NCI-H187 treated with DMSO at 0.1 percent for 48 hours (cell line): Measurements from ENCODE around the gene SSBP3.
"Not testable (repeated sequence)": the region's sequence is repeated elsewhere in the genome, so short reads cannot be mapped to it uniquely, and the experiment has no call there.

Experiments used
- DNase-seq: peaks from one replicate; lab custom pipeline; 2025; lab: John Stamatoyannopoulos, UW

SSBP3 gene

DNA sequence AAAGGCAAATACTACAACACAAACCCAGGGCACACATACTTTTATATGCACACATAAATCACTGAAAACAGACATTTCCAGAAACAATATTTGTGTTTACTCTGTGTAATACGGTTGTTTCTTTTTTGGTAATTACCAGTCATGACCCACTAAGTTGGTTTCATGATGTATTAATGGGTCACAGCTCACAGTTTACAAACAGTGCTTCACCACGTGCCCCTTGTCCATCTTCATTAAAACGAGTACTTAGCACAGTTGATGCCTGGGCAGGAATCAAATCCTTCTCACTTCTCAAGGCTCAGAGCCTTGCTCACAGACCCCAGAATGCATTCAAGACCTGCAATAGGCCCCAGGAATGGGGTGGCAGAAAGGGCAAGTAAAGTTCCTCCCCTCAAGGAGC lies 13.8 kb downstream of the SSBP3 start:
- DNase-seq = no peak

DNA sequence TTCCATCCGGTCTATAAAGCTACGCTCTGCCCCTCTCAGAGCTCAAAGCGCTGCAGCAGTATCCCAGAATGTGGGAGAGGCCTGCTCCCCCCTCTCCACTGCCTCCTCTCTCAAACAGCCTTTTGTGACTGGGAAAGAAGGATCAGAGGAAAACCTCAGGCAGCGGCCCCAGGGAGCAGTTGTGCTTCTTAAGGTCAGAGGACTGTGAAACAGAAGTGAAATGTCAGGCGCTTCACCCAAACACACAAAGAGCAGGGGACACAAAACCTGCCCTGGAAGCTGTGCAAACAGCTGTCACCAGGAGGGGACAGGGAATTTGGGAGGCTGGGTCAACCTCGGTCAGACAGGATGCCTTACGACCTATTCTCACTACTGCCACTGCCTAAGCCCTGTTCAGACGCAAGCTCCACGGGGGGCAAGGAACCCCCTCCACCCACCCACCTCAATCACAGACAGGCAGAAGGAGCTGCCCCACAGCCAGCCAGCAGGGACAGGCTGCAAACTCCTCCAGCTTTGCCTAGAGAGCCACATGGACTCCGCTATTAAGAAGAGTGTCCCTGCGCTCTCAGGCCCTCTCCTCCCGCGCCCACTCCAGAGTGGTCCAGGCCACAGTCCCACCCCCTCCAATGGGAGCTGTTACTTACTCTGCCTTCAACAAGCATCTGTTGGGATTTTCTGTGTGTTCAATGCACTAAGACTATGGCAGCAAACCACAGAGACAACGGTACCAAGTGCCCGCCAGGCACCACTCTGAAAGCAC lies 14.6 kb downstream of the SSBP3 start:
- no peak for DNase-seq

- no peak for DNase-seq
Measured at GRCh38 chr1:54390655-54391054, 15.5 kb downstream of the SSBP3 start.

GRCh38 chr1:54389608-54390007 lies 16.6 kb downstream of the SSBP3 start:
- not testable (repeated sequence) for DNase-seq

DNA sequence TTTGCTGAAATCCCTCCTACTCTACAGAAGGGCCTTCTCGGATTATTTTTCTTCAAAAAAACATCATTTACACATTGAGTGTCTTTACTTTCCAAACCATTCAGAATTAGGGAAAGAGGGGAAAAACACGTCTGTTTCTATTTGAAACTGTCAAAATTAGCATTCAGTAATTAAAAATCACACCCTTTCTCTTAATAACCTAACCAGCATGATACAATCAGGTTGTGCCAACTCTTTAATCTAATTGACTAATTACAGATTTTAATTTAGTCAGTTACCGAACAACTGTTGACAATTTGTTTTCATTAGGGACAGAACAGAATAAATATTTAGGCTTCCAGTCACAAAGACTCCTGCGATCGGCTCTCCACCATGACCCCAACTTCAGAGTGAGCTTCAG lies 18.8 kb downstream of the SSBP3 start:
- no peak for DNase-seq

- DNase-seq = no peak
Measured at GRCh38 chr1:54385727-54386022, 20.5 kb downstream of the SSBP3 start.

GRCh38 chr1:54384918-54385726 lies 21.1 kb downstream of the SSBP3 start:
- DNase-seq = no peak

DNA sequence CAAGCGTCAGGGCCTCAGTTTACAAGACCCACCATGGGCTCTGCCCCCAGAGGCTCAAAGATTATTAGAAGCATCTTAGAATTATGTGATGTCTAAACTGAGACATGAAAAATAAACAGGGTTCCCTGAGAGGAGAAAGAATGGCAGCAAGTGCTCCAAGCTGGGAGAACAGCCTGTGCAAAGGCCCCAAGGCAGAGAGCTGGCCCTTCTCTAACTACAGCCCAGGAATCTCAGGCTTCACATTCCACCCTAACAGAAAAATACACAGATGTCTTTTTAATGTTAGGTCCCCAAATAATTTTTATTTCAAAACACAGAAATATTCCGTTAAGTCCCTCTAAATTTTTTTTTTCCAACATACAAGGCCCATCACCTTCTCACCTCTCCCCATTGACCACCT lies 21.7 kb downstream of the SSBP3 start:
- DNase-seq = no peak

DNA sequence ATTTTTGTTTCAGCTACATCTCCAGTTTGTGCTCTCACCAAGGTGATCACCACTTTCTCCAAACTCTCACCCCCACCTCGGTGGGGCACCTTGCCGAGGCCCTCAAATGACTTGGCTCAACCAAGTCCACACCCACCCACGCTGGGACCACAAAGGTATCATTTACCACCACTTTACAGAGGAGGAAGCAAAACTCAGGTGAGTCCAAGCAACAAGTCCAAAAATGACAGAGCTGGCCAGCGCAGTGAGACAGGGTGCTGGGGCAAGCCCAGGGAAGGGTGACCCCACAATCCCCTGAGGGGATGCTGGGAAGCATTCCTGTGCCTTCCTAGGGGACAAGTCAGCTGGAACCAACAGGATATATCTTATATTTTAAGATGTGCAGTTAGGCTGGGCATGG lies 24.7 kb downstream of the SSBP3 start:
- DNase-seq = no peak

- no peak for DNase-seq
Measured at GRCh38 chr1:54380290-54380882, 25.8 kb downstream of the SSBP3 start.

GRCh38 chr1:54379555-54380289 lies 26.5 kb downstream of the SSBP3 start:
- DNase-seq = no peak

GRCh38 chr1:54378874-54379554 lies 27.2 kb downstream of the SSBP3 start:
- DNase-seq = no peak

- no peak for DNase-seq
Measured at GRCh38 chr1:54378157-54378873, 27.9 kb downstream of the SSBP3 start.

DNA sequence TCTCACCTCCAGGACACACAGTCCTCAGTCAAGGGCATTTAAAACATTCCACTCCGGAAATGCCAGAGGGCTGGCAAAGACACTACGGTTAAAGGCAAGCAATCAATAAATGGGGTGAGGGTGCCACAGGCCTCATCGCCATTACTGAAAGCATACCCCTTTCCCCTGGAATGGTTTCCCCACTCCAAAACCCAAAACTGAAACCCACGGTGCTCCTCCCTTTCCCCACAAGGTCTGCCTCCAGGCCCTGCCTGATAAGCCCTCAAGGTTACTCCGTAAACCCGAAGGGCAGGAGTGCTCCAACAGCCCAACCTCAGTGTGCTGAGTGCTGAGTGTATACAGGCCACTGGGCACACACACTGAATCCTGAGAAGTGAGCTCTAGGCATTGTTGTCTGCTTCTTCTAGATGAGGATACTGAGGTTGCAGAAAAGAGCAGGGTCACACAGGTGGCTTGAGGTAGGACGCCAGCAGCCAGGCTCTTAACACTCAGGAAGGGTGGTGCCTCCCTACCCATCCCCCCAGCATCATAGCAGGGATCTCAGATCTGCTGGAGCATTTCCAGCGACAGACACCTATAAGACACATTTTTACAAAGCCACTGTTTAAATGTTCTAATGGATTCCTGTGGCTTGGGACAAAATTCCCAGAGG lies 29.0 kb downstream of the SSBP3 start:
- DNase-seq = no peak

- DNase-seq = no peak
Measured at GRCh38 chr1:54376430-54377039, 29.7 kb downstream of the SSBP3 start.

- no peak for DNase-seq
Measured at GRCh38 chr1:54375712-54376429, 30.3 kb downstream of the SSBP3 start.

GRCh38 chr1:54375298-54375697 lies 30.9 kb downstream of the SSBP3 start:
- DNase-seq = no peak

DNA sequence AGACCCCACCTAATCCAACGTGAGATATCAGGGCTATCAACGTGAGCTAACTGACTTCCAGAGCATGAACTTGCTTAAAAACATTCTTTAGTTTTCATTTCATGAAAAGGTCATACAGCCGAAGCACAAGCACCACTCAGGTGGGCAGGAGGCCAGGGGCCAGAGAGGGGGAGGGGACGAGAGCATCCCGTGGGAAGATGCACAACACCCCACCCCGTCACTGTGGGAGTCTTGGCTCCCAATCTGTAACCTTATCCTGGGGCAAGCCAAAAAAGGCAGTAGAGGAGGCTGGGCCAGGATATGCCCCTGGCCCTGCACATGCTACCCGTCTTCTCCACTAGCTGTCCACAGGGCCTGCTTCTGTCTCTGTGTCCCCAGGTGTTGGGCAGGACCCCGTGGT lies 31.4 kb downstream of the SSBP3 start:
- DNase-seq = no peak

GRCh38 chr1:54372978-54373377 lies 33.2 kb downstream of the SSBP3 start:
- DNase-seq = no peak

GRCh38 chr1:54371942-54372275 lies 34.3 kb downstream of the SSBP3 start:
- DNase-seq = no peak
